NCI-H146 treated with DMSO at 0.1 percent for 48 hours (cell line): ENCODE measurements around the gene NCSTN.
"Not testable (repeated sequence)": the region's sequence is repeated elsewhere in the genome, so short reads cannot be mapped to it uniquely, and the experiment has no call there.

Source experiments
- DNase-seq: peaks from one replicate; lab custom pipeline; 2025; ENCODE audit not compliant: unreplicated experiment; lab: John Stamatoyannopoulos, UW

Gene NCSTN

DNA sequence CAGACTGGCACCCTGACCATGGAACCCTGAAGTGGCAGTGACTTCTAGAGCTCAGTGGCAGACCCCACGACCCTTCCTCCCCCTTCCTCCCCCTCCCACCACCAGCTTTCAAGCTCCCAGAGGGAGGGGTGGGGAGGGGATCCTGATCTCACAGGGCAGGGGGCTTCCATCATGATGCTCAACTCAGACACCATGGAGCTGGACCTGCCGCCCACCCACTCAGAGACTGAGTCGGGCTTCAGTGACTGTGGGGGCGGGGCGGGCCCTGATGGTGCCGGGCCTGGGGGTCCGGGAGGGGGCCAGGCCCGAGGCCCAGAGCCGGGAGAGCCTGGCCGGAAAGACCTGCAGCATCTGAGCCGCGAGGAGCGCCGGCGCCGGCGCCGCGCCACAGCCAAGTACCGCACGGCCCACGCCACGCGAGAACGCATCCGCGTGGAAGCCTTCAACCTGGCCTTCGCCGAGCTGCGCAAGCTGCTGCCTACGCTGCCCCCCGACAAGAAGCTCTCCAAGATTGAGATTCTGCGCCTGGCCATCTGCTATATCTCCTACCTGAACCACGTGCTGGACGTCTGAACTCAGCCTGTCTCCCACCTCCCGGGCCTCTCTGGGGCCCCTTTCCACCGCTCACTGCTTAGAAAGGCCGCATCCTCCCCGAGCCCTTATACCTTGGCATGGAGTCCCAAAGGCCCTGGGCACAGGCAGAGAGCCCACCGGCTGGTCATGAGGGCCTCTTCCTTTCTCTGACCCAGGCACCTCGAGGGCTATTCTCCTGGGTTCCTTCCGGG, 27.6 kb downstream of the NCSTN start:
- DNase-seq: no peak

DNA sequence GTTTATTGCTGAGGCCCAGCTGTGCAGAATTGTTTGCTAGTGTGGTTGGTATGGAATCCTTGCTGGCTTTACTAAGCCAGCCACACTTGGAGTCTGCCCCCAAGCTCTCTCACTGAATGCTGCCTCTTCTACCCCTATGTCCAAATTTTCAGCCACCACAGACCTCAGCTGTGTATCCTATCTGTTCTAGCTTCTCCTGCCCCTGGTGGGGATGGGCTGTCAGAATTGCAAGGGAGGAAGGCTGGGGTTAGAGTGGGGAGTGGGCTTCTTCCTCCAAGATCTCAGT, 28.1 kb downstream of the NCSTN start:
- no peak for DNase-seq

GRCh38 chr1:160371756-160372155, 28.6 kb downstream of the NCSTN start:
- DNase-seq: no peak

GRCh38 chr1:160373696-160374095, 30.5 kb downstream of the NCSTN start:
- DNase-seq: no peak

- DNase-seq: no peak
These were observed 31.3 kb downstream of the NCSTN start for GRCh38 chr1:160374306-160375110.

- peak; percentile 53 for DNase-seq
These were observed 32.8 kb downstream of the NCSTN start for GRCh38 chr1:160375788-160376524.

DNA sequence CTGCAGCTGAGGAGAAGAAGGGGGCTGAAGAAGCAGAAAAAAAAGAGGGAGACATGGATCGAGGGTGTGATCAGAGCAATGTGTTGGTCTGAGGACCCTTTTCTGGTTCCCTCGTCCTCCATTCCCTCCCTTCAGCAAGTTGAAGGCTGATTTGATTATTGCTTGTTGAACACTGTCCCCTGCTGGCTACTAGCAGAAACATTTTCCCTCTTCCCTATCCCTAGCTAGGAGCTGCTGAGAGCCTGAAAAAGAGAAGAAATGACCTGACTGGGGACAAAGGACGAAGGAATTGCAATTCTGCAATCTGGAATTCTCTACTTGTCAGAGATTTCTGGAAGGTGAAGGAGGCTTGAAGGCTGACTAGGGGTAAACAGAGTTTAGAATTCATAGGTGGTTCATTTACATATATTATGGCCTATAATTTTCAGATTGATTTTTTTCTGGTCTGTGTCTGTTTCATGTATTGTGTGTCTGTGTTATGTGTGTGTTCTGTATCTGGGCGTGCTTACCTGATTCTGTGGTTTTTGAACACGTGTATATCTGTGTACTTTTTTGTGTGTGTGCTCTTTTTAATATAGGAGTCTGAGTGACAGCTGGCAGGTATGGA, 33.4 kb downstream of the NCSTN start:
- peak; percentile 53 for DNase-seq

DNA sequence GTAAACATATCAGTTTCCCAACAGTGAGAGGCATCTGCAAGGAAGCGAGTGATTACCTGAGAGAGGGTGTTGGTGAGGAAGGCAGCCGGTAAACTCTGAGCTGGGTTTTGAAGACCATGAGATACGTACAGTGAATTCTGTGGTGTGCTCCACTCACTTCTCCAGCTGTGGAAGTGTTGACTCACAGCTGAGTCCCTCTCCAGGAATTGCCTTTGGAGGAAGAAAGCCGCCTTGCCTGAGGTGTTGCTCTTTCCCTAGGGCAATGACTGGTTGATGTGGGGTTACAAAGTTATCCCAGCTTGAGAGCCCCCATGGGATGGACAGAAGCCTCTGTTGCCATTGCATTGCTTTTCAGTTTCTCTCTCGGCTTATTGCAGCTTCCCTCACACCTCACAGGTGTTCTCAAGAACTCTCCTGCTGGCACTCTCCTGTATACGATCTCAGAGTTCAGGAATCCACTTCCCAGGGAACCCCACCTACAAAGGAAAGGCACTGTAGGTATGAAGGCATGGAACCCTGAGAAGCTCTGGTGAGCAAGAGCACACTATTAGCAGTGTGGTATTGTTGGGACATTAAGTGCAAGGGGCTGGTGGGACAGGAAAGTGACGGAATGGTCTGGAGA, 34.5 kb downstream of the NCSTN start:
- no peak for DNase-seq

DNA sequence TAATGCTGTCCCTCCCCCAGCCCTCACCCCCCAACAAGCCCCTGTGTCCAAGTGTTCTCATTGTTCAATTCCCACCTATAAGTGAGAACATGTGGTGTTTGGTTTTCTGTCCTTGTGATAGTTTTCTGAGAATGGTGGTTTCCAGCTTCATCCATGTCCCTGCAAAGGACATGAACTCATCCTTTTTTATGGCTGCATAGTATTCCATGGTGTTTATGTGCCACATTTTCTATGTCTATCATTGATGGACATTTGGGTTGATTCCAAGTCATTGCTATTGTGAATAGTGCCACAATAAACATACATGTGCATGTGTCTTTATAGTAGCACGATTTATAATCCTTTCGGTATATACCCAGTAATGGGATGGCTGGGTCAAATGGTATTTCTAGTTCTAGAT, 41.6 kb downstream of the NCSTN start:
- DNase-seq: not testable (repeated sequence)

- DNase-seq: not testable (repeated sequence)
These were observed 45.2 kb downstream of the NCSTN start for GRCh38 chr1:160388406-160388805.

GRCh38 chr1:160394673-160395072, 51.5 kb downstream of the NCSTN start:
- DNase-seq: no peak

GRCh38 chr1:160397651-160398050, 54.5 kb downstream of the NCSTN start:
- DNase-seq: no peak

- no peak for DNase-seq
These were observed 55.6 kb downstream of the NCSTN start for GRCh38 chr1:160398823-160399222.

GRCh38 chr1:160399544-160400222, 56.5 kb downstream of the NCSTN start:
- no peak for DNase-seq

DNA sequence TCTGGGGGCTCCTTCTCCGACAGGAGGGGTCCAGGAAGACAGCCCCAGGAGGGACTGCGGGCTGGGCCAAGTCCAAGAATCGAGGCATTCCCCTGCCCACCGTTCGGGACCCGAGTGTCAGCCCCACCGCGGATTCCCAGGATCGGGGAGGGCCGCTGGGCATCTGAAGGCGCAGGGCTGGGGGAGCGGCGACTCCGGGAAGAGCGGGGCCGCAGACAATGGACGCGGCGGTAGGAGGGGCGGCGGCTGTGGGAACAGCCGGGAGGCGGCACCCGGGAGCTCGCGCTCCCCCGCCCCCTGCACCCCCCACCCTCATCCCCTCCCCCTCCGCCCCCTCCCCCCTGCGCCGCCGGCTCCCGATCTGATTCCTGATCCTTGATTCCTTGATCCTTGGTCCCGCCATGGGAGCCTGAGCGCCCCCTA, 57.1 kb downstream of the NCSTN start, which contains the start of gene VANGL2:
Gene VANGL2 (plus strand): TSS at position 342 of the 423 bp plus-strand sequence. CDS start 15,274 bp downstream, outside the sequence.
- no peak for DNase-seq

GRCh38 chr1:160400646-160401486, 57.7 kb downstream of the NCSTN start:
- no peak for DNase-seq

GRCh38 chr1:160401487-160401805, 58.3 kb downstream of the NCSTN start:
- DNase-seq: no peak

GRCh38 chr1:160402001-160402795, 59.0 kb downstream of the NCSTN start:
- DNase-seq: no peak

- no peak for DNase-seq
These were observed 60.1 kb downstream of the NCSTN start for GRCh38 chr1:160403244-160403643.
